Endothelial cell (in vitro differentiated cells): ENCODE results near the gene KYNU. TPM values are rescaled to one million over a fixed set of nuclear protein-coding genes. Genes with fewer than 3 reads are reported as not detected.

Experiments
- DNase-seq: peaks from one replicate; pipeline ENCODE4 v3.0.0; 2021; ENCODE audit warnings: low spot score
- H3K27ac Mint-ChIP-seq: one replicate; pipeline ENCODE4 v1.8.0; 2021; ENCODE audit warnings: mixed read lengths, inconsistent platforms; ENCODE audit not compliant: unreplicated experiment
- H3K27me3 Mint-ChIP-seq: one replicate; pipeline ENCODE4 v1.8.0; 2021; ENCODE audit warnings: mild to moderate bottlenecking, moderate library complexity, mixed read lengths, inconsistent platforms; ENCODE audit not compliant: unreplicated experiment
- H3K36me3 Mint-ChIP-seq: one replicate; pipeline ENCODE4 v1.8.0; 2021; ENCODE audit warnings: mild to moderate bottlenecking, low read depth, mixed read lengths, inconsistent platforms; ENCODE audit not compliant: unreplicated experiment
- H3K4me1 Mint-ChIP-seq: one replicate; pipeline ENCODE4 v1.8.0; 2021; ENCODE audit warnings: mild to moderate bottlenecking, mixed read lengths, inconsistent platforms; ENCODE audit not compliant: unreplicated experiment
- H3K4me3 Mint-ChIP-seq: one replicate; pipeline ENCODE4 v1.8.0; 2021; ENCODE audit warnings: mild to moderate bottlenecking, mixed read lengths, inconsistent platforms; ENCODE audit not compliant: unreplicated experiment
- H3K9me3 Mint-ChIP-seq: one replicate; pipeline ENCODE4 v1.8.0; 2021; ENCODE audit warnings: mixed read lengths, inconsistent platforms; ENCODE audit not compliant: unreplicated experiment
- CTCF ChIP-seq: fragments of 200-600 bp; sonication (generic); IDR thresholded peaks from one replicate; pipeline ENCODE4 v1.5.0; 2021; ENCODE audit warnings: antibody characterized with exemption; ENCODE audit not compliant: unreplicated experiment
- total RNA-seq: library from RNA; stranded (reverse); fragmentation: NEBNext Ultra II Directional; extraction: Animal tissue kit (Norgen Biotek cat#: 25700); gene quantifications from one replicate; pipeline ENCODE4 v1.2.1, GENCODE V29; 2021; ENCODE audit not compliant: unreplicated experiment

Gene KYNU
- total RNA-seq, 1 donor from 2014 or later, result not detected

DNA sequence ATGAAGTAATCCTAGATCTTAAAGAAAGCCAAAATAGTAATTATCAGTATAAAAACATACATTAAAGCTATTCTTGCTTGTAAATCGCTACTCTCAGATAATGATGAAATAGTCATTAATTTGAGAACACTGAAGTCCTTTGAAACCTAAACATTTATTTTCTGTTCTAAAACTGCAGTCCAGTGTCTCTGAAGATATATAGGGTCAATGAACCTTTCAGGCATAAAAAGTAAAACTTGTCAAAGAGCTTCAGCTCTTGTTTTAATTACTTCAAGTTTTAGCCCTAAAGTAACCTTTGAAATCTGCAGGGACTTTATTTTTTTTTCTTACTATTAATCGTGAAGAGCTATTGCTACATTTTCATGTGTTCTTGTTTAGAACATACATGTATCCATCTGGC is 116.3 kb downstream of the KYNU start:
- Mint-ChIP-seq H3K4me1 (no peaks in the 10 kb centered on the region), H3K27me3 (no peaks in the 10 kb centered on the region), H3K9me3 (no peaks in the 10 kb centered on the region), H3K36me3 (no peaks in the 10 kb centered on the region), H3K27ac (no peak overlapping the region), H3K4me3 (no peak overlapping the region)
- DNase-seq, result no peak
- no peak for TF ChIP-seq CTCF

- no peak overlapping the region for H3K4me3 Mint-ChIP-seq
- no peaks in the 10 kb centered on the region for H3K4me1 Mint-ChIP-seq
- TF ChIP-seq CTCF, result no peak
- H3K36me3 Mint-ChIP-seq, result no peaks in the 10 kb centered on the region
- DNase-seq, result no peak
- H3K27me3 Mint-ChIP-seq, result no peaks in the 10 kb centered on the region
- no peaks in the 10 kb centered on the region for H3K9me3 Mint-ChIP-seq
- H3K27ac Mint-ChIP-seq, result no peak overlapping the region
Measured at GRCh38 chr2:142994665-142995064, 117.2 kb downstream of the KYNU start.

DNA sequence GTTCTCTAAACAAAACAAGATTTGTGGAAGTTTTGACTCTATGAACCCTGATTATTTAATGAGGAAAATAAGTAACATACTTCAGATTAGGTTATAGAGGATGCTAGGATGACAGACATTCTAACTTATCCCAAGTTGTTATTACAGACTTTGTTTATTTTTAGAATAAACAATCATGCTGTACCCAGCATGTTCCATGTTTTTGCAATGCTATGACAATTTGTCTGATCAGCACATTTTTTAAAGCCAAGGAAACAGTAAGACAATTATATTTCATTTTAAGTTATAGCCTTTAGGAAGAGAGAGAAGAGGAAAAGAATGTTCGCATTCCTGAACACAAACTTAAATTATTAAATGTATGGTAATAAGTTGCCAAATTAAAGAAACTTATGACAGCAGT is 119.8 kb downstream of the KYNU start:
- Mint-ChIP-seq H3K27ac (no peak overlapping the region), H3K9me3 (no peaks in the 10 kb centered on the region)

DNA sequence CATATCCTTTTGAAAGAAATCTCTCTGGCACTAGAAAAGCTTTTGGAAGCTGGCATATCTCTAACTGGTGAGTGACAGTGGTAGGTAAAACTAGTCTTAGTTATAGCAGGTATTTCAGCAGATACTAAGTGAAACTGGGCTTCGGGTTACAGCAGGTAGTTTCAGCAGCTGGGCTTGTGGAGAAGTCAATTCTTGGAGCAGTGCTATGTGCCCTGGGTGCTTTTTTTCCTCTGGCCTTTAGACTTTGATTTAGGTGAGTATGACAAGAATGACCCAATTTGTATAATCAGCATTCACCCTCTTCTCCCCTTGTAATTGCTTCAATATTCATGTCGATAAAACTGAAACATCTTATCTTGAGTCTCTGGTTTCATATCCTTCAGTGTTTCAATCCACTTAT is 123.1 kb downstream of the KYNU start:
- TF ChIP-seq CTCF, result no peak
- H3K4me3 Mint-ChIP-seq, result no peak overlapping the region
- no peaks in the 10 kb centered on the region for H3K9me3 Mint-ChIP-seq
- H3K36me3 Mint-ChIP-seq, result no peaks in the 10 kb centered on the region
- H3K27me3 Mint-ChIP-seq, result no peaks in the 10 kb centered on the region
- no peaks in the 10 kb centered on the region for H3K4me1 Mint-ChIP-seq
- DNase-seq, result no peak
- no peak overlapping the region for H3K27ac Mint-ChIP-seq

More for the DNA sequence above, 119.8 kb downstream of the KYNU start:
- no peaks in the 10 kb centered on the region for H3K4me1 Mint-ChIP-seq
- no peak for TF ChIP-seq CTCF
- no peaks in the 10 kb centered on the region for H3K36me3 Mint-ChIP-seq
- no peaks in the 10 kb centered on the region for H3K27me3 Mint-ChIP-seq
- no peak overlapping the region for H3K4me3 Mint-ChIP-seq
- DNase-seq, result no peak

DNA sequence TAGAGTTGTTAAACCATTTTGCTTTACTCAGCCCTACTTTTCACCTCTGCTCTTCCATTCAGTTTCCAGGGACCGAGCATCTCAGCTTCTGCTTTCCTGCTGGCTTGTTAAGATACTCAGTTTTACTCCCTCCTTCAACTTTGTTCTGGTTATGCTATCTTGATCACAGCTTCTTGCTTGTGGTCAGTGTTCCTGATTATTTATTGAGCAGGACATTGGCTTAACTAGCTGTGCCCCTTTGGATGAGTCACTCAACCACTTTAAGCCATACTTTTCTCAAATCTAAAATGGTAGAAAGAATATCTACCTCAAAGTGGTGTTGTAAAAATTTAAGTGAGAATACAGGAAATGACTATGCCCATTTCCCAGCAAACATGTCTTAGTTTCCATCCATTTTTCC is 124.0 kb downstream of the KYNU start:
- H3K4me1 Mint-ChIP-seq, result no peaks in the 10 kb centered on the region
- H3K9me3 Mint-ChIP-seq, result no peaks in the 10 kb centered on the region
- H3K27ac Mint-ChIP-seq, result no peak overlapping the region
- no peak for TF ChIP-seq CTCF
- DNase-seq, result no peak
- no peak overlapping the region for H3K4me3 Mint-ChIP-seq
- H3K27me3 Mint-ChIP-seq, result no peaks in the 10 kb centered on the region
- H3K36me3 Mint-ChIP-seq, result no peaks in the 10 kb centered on the region
